Vagina (tissue), 2 donors: ENCODE data around the gene MRPS11.

Experiments
- POLR2A ChIP-seq, 2 donors: fragments of 450-650 bp; IDR thresholded peaks; one replicate each; pipeline ENCODE4 v1.6.1; 2017; ENCODE audit warnings: antibody characterized with exemption in 2 of 2, mild to moderate bottlenecking in 2 of 2, moderate library complexity in 2 of 2
- POLR2AphosphoS5 ChIP-seq, 2 donors: sonication (generic); formaldehyde crosslinking; IDR thresholded peaks; one replicate each; pipeline ENCODE4 v1.9.0; 2017; ENCODE audit warnings: antibody characterized with exemption in 2 of 2, mild to moderate bottlenecking in 2 of 2, low read depth in 1 of 2; ENCODE audit not compliant: insufficient read depth in 1 of 2
- TF ChIP-seq, protein P1 (sequence below), 3 experiments: fragments of 450-650 bp in 2 of 3; fragments of 200-600 bp in 1 of 3; sonication (generic) in 1 of 3; IDR thresholded peaks; one replicate each; pipeline ENCODE4 v1.5.1; 2017 to 2019; ENCODE audit warnings: antibody characterized with exemption in 3 of 3, mild to moderate bottlenecking in 2 of 3, moderate library complexity in 2 of 3

DNA sequence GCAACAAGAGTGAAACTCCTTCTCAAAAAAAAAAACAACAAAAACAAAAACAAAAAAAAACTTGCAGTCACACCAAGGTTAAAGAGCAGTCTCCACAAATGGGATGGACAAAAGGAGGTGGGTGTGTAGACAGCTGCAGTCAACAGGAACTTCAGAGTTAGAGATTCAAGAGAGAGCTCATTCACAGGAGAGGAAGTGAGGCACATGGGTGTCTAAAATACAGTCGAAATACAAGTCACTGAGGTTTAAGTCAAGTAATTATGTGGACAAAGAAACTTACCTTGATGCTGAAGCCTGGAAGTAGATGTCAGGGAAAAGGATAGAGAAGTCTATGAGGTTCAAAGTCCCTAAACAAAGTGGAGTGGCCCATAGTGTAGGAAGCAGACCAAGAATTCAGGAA, 14.8 kb downstream of the MRPS11 start:
- TF ChIP-seq, protein P1, sequence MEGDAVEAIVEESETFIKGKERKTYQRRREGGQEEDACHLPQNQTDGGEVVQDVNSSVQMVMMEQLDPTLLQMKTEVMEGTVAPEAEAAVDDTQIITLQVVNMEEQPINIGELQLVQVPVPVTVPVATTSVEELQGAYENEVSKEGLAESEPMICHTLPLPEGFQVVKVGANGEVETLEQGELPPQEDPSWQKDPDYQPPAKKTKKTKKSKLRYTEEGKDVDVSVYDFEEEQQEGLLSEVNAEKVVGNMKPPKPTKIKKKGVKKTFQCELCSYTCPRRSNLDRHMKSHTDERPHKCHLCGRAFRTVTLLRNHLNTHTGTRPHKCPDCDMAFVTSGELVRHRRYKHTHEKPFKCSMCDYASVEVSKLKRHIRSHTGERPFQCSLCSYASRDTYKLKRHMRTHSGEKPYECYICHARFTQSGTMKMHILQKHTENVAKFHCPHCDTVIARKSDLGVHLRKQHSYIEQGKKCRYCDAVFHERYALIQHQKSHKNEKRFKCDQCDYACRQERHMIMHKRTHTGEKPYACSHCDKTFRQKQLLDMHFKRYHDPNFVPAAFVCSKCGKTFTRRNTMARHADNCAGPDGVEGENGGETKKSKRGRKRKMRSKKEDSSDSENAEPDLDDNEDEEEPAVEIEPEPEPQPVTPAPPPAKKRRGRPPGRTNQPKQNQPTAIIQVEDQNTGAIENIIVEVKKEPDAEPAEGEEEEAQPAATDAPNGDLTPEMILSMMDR (IDR thresholded peaks at IDR 0.05), result no peak
- TF ChIP-seq POLR2A (IDR thresholded peaks at IDR 0.05) (no peak), POLR2AphosphoS5 (IDR thresholded peaks at IDR 0.05; ENCODE audit: insufficient read depth in 1 of 2, low read depth in 1 of 2) (no peak)
